Anterior cingulate cortex (tissue), 58 donors: ENCODE data around the gene AIM2.
A peak's percentile ranks its signal among the peaks of the same experiment; 100 is the strongest.
"Not testable (repeated sequence)": the region's sequence is repeated elsewhere in the genome, so short reads cannot be mapped to it uniquely, and the experiment has no call there.

Experiments
- DNase-seq, 58 donors: peaks; one replicate each; lab custom pipeline; 2025; lab: John Stamatoyannopoulos, UW

Gene AIM2

DNA sequence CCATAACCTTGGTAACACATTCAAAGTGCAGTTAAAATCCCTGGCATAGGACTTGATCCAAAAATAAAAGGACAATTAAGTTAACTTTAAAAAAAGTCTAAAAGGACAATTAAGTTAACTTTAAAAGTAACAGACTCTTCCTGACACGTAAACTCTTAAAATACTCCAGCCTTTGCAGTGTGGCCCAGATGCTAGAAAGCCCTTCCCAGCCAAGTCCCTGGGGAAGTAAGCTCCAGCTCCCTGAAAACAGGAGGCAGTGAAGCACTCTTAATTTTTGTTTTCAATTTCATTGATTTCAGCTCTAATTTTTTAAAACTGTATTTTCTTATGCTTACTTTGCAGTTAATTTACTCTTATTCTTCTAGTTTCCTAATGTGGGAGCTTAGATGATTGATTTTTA, 5.1 kb upstream of the AIM2 start:
- DNase-seq, result no peak

DNA sequence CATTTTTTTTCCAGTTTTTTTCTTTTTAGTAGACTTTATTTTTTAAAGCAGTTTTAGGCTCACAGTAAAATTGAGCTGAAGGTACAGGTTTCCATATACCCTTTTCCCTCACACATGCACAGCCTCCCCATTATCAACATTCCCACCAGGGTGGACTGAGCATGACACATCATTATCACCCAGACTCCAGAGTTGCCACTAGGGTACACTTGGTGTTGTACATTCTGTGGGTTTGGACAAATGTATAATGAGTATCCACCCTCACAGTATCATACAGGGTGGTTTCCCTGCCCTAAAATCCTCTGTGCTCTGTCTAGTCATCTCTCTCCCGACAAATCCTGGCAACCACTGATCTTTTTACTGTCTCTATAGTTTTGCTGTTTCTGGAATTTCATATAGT, 3.0 kb upstream of the AIM2 start:
- no peak for DNase-seq

DNA sequence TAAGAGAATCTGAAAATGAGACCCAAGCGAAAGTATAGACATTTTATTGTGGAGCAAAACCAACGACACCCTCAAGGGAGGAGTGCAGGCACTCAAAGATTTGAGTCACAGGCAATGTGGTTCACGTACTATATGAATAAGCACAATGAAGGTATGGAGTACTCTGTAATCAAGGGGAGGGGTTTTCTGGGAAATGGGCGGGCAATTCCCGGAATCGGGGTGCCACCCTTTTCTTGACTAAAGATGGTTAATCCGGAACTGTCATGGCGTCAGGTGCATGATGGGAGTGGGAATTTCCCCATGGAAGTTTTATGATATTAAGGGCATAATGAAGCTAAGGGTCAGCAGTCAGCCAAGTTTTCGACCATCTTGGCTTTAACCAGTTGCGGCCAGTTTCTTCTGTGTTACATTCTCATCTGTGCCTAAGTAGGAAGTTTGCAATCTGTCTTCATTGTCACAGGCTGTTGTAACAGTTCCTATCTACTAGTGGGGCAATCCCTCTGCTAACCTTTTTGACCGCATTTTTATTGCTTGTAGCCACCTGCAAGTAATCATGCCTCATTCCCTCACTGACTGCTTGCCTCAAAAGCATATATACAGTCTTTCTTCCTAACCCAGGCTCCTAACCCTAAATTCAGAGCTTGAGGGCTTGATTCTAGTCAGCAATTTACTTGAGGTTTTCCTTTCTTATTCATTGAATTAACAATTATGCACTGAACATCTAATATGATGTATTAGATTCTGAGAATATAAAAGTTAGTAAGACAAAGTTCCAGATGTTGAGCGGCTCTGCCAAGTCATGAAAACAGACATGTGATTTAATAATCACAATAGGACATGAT, 775 bp upstream of the AIM2 start:
- DNase-seq, result no peak

DNA sequence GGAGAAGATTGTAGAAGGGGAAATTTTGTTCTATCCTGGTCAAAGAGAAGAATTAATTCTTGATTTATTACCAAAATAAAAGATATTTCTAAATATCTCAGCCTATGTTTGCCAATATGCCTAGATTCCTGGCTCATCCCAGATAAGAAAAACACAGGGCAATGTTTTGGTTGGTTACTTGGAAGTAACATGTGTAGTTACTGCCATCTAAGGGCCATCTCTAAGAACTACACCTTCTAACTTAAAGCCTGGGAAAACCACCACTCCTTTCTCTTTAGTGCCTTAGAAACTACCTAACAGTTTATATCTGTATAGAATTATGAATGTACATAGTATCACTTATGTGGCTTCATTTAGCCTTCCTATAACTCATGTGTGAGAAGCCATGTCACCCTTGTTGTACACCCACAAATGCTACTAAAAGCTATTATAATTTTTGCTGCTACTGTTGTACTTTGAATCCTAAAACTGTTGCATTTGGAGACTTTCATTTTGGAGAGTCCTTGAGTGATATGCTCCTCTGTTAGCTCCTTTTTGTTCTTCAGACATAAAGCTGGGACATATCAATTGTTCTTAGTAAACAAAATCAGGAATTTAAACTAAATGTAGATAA, 4.5 kb downstream of the AIM2 start:
- DNase-seq, result peak in 2 of 58 donors; percentile 31 to 60

DNA sequence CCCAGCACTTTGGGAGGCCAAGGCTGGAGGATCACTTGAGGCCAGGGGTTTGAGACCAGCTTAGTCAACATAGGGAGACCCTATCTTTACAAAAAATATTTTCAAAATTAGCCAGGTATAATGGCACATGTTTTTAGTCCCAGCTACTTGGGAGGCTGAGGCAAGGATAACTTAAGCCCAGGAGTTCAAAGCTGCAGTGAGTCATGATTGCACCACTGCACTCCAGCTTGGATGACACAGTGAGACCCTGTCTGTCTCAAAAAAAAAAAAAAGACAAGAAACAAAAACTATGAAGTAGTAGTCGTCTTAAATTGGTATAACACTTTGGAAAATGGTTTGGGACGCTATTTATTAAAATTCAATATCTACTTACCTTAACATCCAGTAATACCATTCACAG, 7.7 kb downstream of the AIM2 start:
- DNase-seq, result no peak

DNA sequence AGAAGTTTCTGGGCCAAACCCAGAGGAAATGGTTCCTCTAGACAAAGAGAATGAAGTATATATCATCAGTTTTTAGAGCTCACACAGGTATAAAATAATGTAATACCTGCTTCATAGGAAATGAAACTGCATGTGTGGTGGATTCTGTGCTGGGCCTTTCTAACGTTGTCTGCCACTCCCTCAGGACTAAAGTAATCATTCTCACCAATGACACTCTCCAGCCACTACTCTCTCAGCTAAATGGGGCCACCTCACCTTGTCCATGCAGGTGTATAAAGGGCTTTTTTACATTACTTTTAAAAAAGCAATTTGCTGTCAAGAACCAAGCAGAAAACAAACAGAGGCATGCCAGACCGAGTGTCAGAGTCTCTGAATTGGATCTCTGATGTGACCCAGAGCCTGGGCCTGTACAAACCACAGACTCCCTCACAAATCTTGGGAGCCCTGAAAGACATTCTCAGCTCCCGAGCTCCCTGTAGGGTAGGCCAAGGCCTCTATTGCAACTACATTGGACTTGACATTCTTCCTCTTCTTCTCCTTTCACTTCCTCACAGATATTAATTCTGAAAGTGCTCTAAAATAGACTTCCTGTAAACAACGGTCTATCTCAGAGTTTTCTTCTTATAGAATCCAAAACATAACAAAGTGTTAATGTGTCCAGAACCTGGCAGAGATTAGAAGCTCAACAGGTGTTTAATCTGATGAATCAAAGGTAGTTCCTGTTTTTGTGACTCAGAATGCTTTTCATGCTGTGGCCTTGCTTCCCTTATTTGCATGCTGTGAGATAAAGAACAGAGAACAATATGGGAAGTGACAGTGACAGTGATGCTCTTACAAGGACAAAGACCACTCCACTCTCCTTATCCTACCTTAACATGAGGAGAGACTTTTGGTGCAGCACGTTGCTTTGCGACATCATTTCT, 8.6 kb downstream of the AIM2 start:
- peak in 1 of 58 donors; percentile 18 for DNase-seq

DNA sequence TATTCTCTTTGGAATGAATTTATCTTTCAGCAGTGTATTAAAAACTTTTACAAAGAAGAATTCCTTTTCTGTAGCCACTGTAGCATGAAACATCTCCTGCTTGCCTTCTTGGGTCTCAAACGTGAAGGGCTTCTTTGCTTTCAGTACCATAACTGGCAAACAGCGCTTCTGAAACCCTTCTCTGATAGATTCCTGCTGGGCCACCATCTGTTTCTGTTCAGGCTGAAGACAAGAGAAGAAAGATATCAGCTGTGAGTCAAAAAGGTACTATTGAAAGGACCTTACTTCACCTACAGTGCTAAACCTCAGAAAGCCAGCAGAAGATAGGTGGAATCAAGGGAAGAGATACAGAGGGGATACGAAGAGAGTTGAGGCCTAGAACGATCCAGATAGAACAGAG, 10.5 kb downstream of the AIM2 start:
- DNase-seq, result no peak

DNA sequence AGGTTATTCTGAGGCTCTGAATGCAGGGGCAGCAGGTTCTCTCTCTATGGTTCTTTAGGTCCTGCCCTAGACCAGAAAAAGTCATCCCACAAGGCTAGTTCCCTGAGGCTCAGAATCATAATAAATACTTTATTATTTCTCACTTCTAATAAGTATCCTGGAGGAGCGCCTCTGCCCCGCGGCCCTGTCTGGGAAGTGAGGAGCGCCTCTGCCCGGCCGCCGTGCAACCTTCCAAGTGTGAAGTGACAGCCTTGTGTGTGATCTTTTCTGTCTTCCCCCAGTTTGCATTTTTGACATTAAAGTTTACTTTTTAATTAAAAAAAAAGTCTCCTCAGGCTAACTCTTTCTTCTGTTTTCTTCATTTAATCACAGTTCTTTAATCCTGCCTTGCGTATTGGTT, 11.5 kb downstream of the AIM2 start:
- no peak for DNase-seq

DNA sequence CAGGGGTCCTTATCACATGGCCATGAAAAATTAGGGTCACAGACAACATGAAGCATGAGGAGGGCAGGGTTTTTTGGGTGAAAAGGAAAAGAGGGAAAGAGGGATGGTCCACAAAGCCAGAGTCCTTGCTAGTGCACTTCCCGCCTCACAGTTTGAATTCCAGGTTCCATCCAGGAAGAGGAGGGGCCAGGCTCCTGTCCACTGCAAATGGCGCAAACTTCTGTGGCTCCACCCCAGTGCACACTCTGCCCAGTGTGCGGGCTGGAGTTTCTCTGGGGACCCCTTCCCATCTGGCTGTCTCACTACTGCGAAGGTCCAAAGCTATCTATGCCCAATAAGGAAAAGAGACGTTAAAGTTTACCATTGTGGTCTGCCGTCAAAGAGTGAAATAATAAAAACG, 17.8 kb downstream of the AIM2 start:
- DNase-seq, result no peak

DNA sequence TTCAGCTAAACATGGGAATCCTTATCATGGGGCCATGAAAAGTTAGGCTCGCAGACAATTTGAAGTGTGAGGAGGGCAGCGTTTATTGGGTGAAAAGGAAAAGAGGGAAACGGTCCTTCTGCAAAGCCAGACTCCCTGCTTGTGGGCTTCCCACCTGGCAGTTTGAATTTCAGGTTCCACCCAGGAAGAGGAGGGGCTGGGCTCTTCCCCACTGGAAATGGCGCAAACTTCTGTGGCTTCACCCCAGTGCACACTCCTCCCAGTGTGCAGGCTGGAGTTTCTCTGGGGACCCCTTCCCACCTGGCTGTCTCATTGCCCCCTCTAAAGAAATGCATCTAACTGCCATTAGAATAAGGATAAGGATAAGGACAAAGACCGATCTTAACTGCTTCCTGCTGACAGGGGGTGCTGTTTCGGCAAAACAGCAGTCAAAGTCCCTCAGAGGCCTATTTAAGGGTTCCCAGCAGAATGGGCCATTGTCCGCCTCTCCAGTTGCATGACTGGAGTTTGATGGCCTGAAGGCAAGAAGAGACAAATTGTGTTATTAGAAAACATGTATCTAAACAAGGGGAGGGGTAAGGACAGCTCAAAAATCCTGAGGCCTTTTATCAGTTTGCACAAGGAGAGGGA, 20.4 kb downstream of the AIM2 start:
- peak in 5 of 58 donors; percentile 2 to 11 (median 8) for DNase-seq

DNA sequence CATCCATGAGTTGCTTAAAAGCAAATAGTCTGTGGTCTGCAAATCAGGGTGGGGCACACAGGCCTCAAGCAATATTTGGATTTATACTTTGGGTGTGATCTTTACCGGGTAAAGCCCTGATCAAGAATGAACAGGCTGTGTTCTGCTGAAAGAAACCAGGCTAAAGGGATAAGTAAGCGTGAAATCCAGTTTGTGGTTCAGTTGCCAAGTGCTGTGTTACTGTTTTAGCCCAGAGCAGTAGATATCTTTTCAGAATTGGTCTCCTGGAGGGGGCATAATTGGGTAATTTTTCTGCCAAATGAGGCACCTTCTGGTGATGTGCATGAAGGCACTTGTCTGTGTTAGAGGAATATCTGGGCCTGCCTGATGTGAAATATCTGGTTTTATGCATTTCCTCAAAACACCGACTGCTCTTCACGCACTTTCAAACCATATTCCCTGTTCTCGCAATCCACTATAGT, 21.4 kb downstream of the AIM2 start:
- no peak for DNase-seq

DNA sequence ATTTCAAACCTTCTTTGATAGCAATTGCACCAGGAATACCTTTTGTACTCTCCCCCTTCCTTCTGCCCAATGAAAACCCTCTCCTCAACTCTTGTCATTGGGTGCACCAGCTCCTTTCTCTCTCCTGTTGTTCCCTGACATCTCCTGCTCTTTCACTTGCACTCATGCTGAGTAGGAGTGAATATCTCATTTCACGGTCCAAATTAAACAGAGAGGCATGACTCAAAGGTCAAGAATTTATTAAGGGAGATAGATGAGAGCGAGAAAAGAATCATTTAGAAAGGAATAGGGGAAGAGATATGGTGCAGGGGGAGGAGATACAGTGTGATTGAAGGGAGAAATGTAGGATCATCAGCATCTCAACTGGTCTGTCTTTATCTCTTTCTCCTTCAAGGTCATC, 22.1 kb downstream of the AIM2 start:
- no peak for DNase-seq

DNA sequence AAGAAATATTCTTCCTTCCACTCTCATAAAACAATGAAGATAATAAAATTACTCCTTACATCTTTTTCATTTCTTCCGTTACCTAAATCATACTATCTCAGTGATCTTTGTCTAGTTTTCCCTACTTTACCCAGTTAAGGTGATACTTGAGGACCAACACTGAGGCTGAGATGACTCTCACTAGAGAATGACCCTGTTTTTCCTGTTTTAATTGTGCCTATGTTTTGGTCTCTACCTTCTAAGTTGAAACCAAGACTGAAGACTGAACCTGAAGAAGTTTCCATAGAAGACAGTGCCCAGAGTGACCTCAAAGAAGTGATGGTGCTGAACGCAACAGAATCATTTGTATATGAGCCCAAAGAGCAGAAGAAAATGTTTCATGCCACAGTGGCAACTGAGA, 25.1 kb downstream of the AIM2 start:
- no peak for DNase-seq

DNA sequence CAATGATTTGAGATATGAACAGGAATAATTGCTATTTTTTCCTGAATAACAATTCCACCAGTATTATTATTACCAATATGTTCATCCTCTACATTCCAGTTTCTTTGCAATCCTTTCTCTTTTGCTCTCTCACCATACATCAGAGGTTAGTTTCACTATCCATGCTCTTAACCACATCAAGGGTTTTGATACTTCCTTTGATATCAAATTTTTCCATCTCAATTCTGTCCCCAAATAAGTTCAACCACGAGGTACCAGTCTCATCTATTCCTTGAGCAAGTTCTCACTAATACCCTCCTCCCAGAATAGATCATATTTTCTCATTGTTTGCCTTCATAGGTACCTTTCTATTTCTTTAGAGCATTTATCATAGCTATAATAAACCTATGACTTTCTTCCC, 30.1 kb downstream of the AIM2 start:
- not testable (repeated sequence) for DNase-seq

DNA sequence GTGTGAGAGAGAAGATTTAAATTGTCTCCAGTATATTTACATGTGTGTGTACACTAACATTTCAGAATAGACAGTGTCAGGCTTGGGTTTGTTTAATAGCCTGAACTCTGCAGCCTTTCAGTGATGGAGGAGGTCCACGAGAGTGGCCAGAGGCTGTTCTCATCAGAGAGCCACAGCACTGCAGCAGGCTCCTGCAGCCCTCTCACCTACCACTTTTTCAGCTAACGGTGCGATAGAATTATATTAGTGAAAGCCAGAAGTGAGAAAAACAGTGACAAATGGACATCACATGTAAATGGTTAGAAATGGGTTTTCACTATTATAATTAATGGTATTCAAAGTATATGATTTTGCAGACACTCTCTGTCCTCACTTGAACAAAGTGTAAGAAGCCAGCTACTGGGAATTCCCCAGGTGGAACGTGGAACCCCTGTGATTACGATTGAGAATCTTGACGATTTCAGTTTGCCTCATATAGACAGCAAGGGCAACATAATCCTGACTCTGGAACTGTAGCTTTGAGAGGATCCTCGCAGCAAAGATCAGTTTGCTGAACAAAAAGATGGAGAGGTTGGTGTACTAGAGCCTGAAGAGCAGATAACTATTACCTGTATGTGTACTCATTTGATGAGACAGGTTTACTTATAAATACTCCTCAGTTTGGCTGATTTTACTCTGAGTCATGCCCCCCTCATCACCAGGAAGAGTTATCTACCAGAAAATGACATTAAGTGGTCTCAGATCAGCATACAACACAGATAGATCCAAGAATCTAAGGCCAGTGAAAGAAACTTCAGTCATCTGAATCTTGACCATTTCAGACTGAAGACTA, 35.5 kb downstream of the AIM2 start:
- DNase-seq, result no peak

DNA sequence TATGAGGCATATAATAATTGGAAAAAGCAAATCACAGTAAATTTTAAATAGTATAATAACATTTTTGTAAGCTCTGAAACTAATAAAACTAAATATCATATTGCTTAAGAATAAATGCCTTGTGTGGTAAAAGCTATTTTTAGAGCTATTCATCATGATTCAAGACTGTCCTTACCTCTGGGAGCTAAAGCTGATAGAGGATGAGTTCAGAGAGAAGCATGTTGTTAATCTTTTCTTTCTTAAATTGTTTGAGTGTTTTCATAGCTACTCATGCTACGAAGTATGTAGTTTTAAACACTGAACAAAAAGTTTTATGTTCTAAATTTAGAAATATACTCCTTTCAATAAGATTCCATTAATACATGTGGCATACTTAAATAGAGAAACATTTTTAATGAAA, 36.4 kb downstream of the AIM2 start:
- no peak for DNase-seq

DNA sequence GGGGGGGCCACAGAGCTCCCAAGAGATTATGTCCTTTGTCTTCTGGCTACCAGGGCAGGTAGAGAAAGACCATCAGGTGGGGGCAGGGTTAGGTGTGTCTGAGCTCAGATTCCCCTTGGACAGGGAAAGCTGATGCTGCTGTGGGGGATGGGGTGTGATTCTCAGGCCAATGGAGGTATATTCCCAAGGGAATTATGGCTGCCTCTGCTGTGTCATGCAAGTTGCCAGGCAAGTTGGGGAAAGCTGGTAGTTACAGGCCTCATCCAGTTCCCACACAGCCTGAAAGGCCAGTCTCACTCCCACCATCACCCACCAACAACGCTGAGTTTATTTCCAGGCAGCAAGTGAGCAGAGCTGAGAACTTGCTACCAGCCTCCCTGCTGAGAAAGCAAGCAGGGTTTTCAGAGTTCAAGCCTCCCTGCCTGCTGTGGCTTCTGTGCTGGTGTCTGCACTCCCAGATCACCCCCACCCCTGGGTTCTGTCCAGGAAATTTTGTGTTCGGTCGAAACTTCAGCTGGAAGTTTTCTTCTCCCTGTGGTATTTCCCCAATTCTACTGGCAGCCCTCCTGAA, 45.6 kb downstream of the AIM2 start:
- DNase-seq, result no peak

DNA sequence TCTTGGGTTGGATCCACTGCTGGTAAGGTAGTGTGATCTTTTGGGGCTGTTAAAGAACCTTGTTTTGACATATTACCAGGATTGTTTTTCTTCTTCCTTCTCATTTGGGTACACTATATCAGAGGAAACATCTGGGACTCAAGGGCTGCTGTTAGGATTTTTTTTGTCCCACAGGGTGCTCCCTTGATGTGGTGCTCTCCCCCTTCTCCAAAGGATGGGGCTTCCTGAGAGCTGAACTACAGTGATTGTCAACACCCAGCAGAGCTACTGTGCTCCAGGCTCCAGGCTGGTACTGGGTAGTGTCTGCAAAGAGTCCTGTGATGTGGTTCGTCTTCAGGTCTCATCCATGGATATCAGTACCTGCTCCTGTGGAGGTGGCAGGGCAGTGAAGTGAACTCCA, 46.3 kb downstream of the AIM2 start:
- no peak for DNase-seq

DNA sequence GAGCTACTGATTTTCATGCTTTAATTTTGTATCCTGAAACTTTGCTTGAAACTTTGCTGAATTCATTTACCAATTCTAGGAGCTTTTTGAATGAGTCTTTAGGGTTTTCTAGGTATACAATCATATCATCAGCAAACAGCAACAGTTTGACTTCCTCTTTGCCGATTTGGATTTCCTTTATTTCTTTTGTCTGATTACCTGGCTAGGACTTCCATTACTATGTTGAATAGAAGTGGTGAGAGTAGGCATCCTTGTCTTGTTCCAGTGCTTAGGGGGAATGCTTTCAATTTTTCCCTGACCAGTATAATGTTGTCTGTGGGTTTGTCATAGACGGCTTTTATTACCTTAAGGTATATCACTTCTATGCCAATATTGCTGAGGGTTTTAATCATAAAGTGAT, 49.7 kb downstream of the AIM2 start:
- not testable (repeated sequence) for DNase-seq
